Subcutaneous abdominal adipose tissue (tissue), 5 donors: ENCODE results near the gene SORCS2.

Experiments used
- H3K27ac ChIP-seq: one replicate; pipeline ENCODE4 v1.7.0; 2013; ENCODE audit warnings: low read depth, mild to moderate bottlenecking, inconsistent platforms, low read length, moderate library complexity
- H3K27me3 ChIP-seq, 5 donors: one replicate each; pipeline ENCODE4 v1.7.0; 2013; ENCODE audit warnings: low read length in 5 of 5, inconsistent platforms in 1 of 5; ENCODE audit not compliant: control insufficient read depth in 5 of 5, insufficient read depth in 4 of 5
- H3K36me3 ChIP-seq, 5 donors: one replicate each; pipeline ENCODE4 v1.7.0; 2013; ENCODE audit warnings: low read length in 5 of 5; ENCODE audit not compliant: control insufficient read depth in 5 of 5, insufficient read depth in 5 of 5
- H3K4me1 ChIP-seq, 5 donors: one replicate each; pipeline ENCODE4 v1.7.0; 2013; ENCODE audit warnings: low read length in 5 of 5, mild to moderate bottlenecking in 3 of 5, moderate library complexity in 1 of 5; ENCODE audit not compliant: control insufficient read depth in 5 of 5, insufficient read depth in 5 of 5
- H3K4me3 ChIP-seq, 5 donors: one replicate each; pipeline ENCODE4 v1.7.0; 2013; ENCODE audit warnings: low read length in 5 of 5, low read depth in 1 of 5
- H3K9ac ChIP-seq, 5 donors: one replicate each; pipeline ENCODE4 v1.7.0; 2013; ENCODE audit warnings: low read length in 5 of 5, mild to moderate bottlenecking in 4 of 5, moderate library complexity in 3 of 5
- H3K9me3 ChIP-seq, 5 donors: one replicate each; pipeline ENCODE4 v1.7.0; 2013; ENCODE audit warnings: low read length in 5 of 5; ENCODE audit not compliant: control insufficient read depth in 5 of 5
- donor health status: healthy.
- donor health status: healthy.
- donor health status: healthy.
- donor health status: healthy.
- donor health status: healthy.

SORCS2 gene

DNA sequence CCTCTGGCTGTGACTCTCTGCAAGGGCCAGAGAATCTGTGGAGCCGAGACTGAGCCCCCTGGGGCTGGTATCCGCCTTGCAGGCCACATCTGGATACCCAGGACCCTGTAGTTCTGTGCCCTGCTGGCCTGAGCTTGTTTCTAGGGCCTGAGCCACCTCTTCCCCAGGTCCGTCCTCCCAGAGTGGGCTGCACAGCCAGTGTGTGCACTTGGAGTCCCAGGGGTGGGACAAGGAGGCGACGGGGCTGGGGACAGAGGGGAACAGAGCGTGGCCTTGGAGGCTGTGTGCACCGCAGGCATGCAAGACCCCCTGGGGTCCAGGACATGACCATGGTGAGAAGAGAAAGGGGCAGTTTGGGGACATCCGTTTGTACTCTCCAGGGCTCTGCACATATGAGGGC lies 105.5 kb downstream of the SORCS2 start:
- H3K36me3 ChIP-seq: no peaks in the 10 kb centered on the region
- no peak overlapping the region for H3K27ac ChIP-seq
- peaks cover 9 to 19% (median 14%) of the 10 kb centered on the region in 5 donors for H3K27me3 ChIP-seq
- H3K9me3 ChIP-seq: no peaks in the 10 kb centered on the region
- peaks cover 0 to 6% (median 0%) of the 10 kb centered on the region in 5 donors for H3K4me1 ChIP-seq
- no peak overlapping the region for H3K4me3 ChIP-seq
- H3K9ac ChIP-seq: no peak overlapping the region

GRCh38 chr4:7298619-7299009 lies 106.3 kb downstream of the SORCS2 start:
- Histone ChIP-seq H3K27ac (no peak overlapping the region), H3K9me3 (no peaks in the 10 kb centered on the region), H3K9ac (no peak overlapping the region), H3K36me3 (no peaks in the 10 kb centered on the region), H3K4me1 (peaks cover 0 to 6% (median 0%) of the 10 kb centered on the region in 5 donors), H3K4me3 (no peak overlapping the region), H3K27me3 (peaks cover 9 to 19% (median 14%) of the 10 kb centered on the region in 5 donors)

DNA sequence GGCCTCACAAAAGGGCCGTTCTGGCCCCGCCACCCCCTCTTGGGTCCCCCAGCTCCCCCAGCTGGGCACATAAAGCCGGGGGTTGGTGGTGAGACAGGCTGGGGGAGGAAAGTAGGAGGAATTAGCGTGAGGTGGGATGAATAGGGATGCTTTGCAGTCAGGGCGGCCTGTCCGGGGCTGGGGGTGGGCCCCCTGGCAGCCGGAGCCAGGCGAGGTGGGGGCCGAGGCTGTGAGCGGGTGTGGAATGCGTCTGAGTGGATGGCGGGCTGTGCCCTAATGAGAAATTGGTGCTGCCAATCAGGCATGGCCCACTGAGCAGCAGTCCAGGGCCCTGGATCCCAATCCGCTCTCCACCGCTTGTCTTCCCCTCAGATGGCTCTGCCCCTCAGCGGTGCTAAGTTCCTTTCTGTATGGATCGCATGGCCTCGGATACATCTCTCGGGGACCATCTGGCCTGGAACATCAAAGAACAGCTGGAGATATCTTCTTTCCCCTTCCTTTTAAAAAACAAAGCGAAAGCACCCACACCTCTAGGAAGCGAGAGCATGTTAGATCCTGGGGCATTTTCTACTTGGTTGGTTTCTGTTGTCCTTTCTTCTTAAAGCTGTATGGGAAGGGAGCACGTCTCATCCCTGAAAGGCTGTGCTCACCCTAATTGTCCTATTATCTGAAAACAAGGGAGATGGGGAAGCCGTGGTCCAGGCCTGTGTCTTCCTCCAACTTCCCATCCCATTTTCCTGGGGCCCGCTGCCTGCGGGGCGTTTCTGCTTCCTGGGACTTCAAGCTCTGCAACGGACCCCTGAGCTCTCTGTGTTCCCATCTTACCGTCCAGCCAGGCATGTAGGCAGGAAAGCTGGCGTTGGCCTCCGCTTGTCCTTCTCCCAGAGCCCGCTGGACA lies 106.9 kb downstream of the SORCS2 start:
- Histone ChIP-seq H3K4me1 (peaks cover 0 to 6% (median 0%) of the 10 kb centered on the region in 5 donors), H3K4me3 (no peak overlapping the region), H3K9ac (no peak overlapping the region), H3K27me3 (peaks cover 9 to 19% (median 14%) of the 10 kb centered on the region in 5 donors), H3K27ac (no peak overlapping the region), H3K9me3 (no peaks in the 10 kb centered on the region), H3K36me3 (no peaks in the 10 kb centered on the region)

DNA sequence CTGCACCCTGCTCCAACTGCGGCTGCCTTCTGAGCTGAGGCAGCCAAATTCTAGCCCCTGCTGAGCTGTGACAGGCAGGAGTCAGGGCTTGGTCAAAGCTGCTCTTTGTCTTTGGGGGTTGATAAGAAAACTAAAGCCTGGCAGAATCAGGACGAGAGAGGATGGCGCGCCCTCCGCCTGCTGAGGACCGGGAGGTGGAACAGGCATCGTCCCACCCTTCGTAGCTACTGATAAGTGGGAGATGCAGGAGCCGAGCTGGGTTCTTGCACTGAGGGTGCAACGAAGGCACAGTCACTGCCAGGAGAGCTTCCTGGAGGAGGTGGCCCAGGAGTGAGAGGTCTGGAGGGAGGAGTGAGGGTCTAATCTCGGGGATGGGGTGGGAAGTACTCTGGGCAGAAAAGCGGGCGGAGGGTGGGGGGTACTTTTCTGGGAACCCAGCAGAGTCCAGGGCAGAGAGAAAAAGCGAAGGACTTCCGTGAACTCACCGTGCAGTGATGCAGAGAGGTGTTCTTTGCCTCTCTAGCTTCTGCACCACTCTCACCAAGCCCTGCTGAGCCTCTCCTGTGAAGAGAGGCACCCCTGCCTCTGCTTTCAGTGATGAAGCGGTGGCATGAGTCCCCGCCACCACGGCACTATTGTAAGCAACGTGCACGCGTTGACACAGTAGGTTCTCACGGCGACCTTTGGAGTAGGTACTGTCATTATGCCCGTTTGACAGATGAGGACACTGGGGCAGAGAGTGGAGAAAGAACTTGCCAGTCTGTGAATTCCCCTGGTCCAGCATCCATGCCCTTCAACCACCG lies 107.8 kb downstream of the SORCS2 start:
- Histone ChIP-seq H3K9me3 (no peaks in the 10 kb centered on the region), H3K36me3 (no peaks in the 10 kb centered on the region), H3K27ac (no peak overlapping the region), H3K9ac (no peak overlapping the region), H3K4me1 (peaks cover 0 to 6% (median 0%) of the 10 kb centered on the region in 5 donors), H3K4me3 (no peak overlapping the region), H3K27me3 (peaks cover 9 to 24% (median 18%) of the 10 kb centered on the region in 5 donors)

DNA sequence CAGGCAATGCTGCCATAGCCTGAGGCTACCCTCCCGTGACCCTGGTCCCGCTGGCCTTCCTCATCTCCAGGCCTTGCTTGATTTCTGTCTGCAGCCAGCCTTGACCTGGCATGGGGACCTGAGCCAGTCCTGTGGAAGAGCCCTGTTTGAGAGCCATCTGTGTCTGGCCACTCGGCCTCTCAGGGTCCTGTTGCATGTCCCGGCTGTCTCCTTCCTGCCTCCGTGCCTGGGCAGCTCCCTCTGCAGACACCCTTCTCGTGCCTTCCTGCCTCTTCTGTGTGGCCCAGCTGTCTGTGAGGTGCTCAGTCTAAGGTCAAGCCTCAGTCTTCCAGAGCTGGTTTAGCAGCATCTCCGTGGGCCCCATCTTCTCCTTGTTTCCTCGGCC lies 108.4 kb downstream of the SORCS2 start:
- H3K4me1 ChIP-seq: peaks cover 0 to under 1% (median 0%) of the 10 kb centered on the region in 5 donors
- H3K36me3 ChIP-seq: no peaks in the 10 kb centered on the region
- H3K27ac ChIP-seq: no peak overlapping the region
- H3K9ac ChIP-seq: no peak overlapping the region
- no peaks in the 10 kb centered on the region for H3K9me3 ChIP-seq
- H3K27me3 ChIP-seq: peaks cover 4 to 24% (median 15%) of the 10 kb centered on the region in 5 donors
- no peak overlapping the region for H3K4me3 ChIP-seq

GRCh38 chr4:7301126-7301785 lies 108.9 kb downstream of the SORCS2 start:
- H3K4me3 ChIP-seq: no peak overlapping the region
- H3K27ac ChIP-seq: no peak overlapping the region
- no peaks in the 10 kb centered on the region for H3K4me1 ChIP-seq
- H3K27me3 ChIP-seq: peaks cover under 1 to 27% (median 14%) of the 10 kb centered on the region in 5 donors
- no peak overlapping the region for H3K9ac ChIP-seq
- no peaks in the 10 kb centered on the region for H3K36me3 ChIP-seq
- no peaks in the 10 kb centered on the region for H3K9me3 ChIP-seq

- H3K9me3 ChIP-seq: no peaks in the 10 kb centered on the region
- H3K4me1 ChIP-seq: no peaks in the 10 kb centered on the region
- H3K9ac ChIP-seq: no peak overlapping the region
- H3K4me3 ChIP-seq: no peak overlapping the region
- H3K36me3 ChIP-seq: no peaks in the 10 kb centered on the region
- H3K27ac ChIP-seq: no peak overlapping the region
- H3K27me3 ChIP-seq: peaks cover 7 to 29% (median 16%) of the 10 kb centered on the region in 5 donors
Measured at GRCh38 chr4:7301846-7302630, 109.7 kb downstream of the SORCS2 start.

- no peaks in the 10 kb centered on the region for H3K36me3 ChIP-seq
Measured at GRCh38 chr4:7302781-7303404, 110.6 kb downstream of the SORCS2 start.

GRCh38 chr4:7303561-7303960 lies 111.2 kb downstream of the SORCS2 start:
- Histone ChIP-seq H3K36me3 (no peaks in the 10 kb centered on the region), H3K4me3 (no peak overlapping the region), H3K9ac (no peak overlapping the region), H3K9me3 (no peaks in the 10 kb centered on the region), H3K4me1 (no peaks in the 10 kb centered on the region), H3K27me3 (peaks cover 10 to 33% (median 18%) of the 10 kb centered on the region in 5 donors), H3K27ac (no peak overlapping the region)

More at GRCh38 chr4:7302781-7303404, 110.6 kb downstream of the SORCS2 start:
- no peak overlapping the region for H3K27ac ChIP-seq
- no peaks in the 10 kb centered on the region for H3K4me1 ChIP-seq
- H3K9me3 ChIP-seq: no peaks in the 10 kb centered on the region
- H3K9ac ChIP-seq: no peak overlapping the region
- no peak overlapping the region for H3K4me3 ChIP-seq
- H3K27me3 ChIP-seq: peaks cover 10 to 33% (median 17%) of the 10 kb centered on the region in 5 donors
